Skeletal muscle satellite cell (primary cell): ENCODE data around the gene GDF9. TPM values are rescaled to one million over a fixed set of nuclear protein-coding genes. Genes with fewer than 3 reads are reported as not detected.

Experiments
- H3K27me3 ChIP-seq: 2 replicates; pipeline ENCODE4 v1.7.0; 2013; ENCODE audit warnings: low read length; ENCODE audit not compliant: control insufficient read depth, insufficient read depth
- H3K36me3 ChIP-seq: 2 replicates; pipeline ENCODE4 v1.7.0; 2013; ENCODE audit warnings: mild to moderate bottlenecking, control low read depth, low read length; ENCODE audit not compliant: insufficient read depth
- H3K4me1 ChIP-seq: 2 replicates; pipeline ENCODE4 v1.7.0; 2013; ENCODE audit warnings: low read length; ENCODE audit not compliant: control insufficient read depth, insufficient read depth
- H3K4me2 ChIP-seq: 2 replicates; pipeline ENCODE4 v1.7.0; 2013; ENCODE audit warnings: mild to moderate bottlenecking, low read length
- H3K4me3 ChIP-seq: 2 replicates; pipeline ENCODE4 v1.7.0; 2013; ENCODE audit warnings: low read length
- H3K9ac ChIP-seq: 2 replicates; pipeline ENCODE4 v1.7.0; 2013; ENCODE audit warnings: mild to moderate bottlenecking, low read depth, low read length, moderate library complexity
- H3K9me3 ChIP-seq: replicated peaks from 2 replicates; pipeline ENCODE4 v1.7.0; 2013; ENCODE audit warnings: mild to moderate bottlenecking, control low read depth, low read length
- small RNA-seq: library from RNA; depleted of rRNA; stranded (forward); fragments of <200 nt; gene quantifications from one replicate; pipeline ENCODE3, GENCODE V24; 2012

Gene GDF9

GRCh38 chr5:132815454-132815853 lies 50.8 kb downstream of the GDF9 start:
- H3K27me3 ChIP-seq = peaks cover 32% of the 10 kb centered on the region
- no peak overlapping the region for H3K4me3 ChIP-seq
- no peak overlapping the region for H3K4me2 ChIP-seq
- peaks cover 12% of the 10 kb centered on the region for H3K4me1 ChIP-seq
- no peaks in the 10 kb centered on the region for H3K9me3 ChIP-seq
- no peaks in the 10 kb centered on the region for H3K36me3 ChIP-seq
- no peak overlapping the region for H3K9ac ChIP-seq

- H3K4me1 ChIP-seq = peaks cover 12% of the 10 kb centered on the region
- H3K4me3 ChIP-seq = no peak overlapping the region
- H3K4me2 ChIP-seq = peak overlapping the region; percentile 75
- H3K27me3 ChIP-seq = peaks cover 36% of the 10 kb centered on the region
- no peak overlapping the region for H3K9ac ChIP-seq
- no peaks in the 10 kb centered on the region for H3K36me3 ChIP-seq
- no peaks in the 10 kb centered on the region for H3K9me3 ChIP-seq
These were observed 51.6 kb downstream of the GDF9 start for GRCh38 chr5:132814503-132815294.

GRCh38 chr5:132813599-132814502 lies 52.4 kb downstream of the GDF9 start:
- Histone ChIP-seq H3K4me1 (peaks cover 12% of the 10 kb centered on the region), H3K4me2 (peak overlapping the region; percentile 75), H3K9me3 (no peaks in the 10 kb centered on the region), H3K36me3 (no peaks in the 10 kb centered on the region), H3K27me3 (peaks cover 42% of the 10 kb centered on the region), H3K4me3 (peak overlapping the region; percentile 56), H3K9ac (no peak overlapping the region)

- Histone ChIP-seq H3K4me1 (peaks cover 12% of the 10 kb centered on the region), H3K4me3 (peak within 1 kb of the TSS; percentile 56), H3K36me3 (no peaks in the 10 kb centered on the region), H3K9me3 (no peaks in the 10 kb centered on the region), H3K9ac (no peak within 1 kb of the TSS), H3K27me3 (peaks cover 43% of the 10 kb centered on the region), H3K4me2 (peak within 1 kb of the TSS; percentile 75)
These were observed 53.3 kb downstream of the GDF9 start, which contains the start of gene SOWAHA for GRCh38 chr5:132812781-132813598. SOWAHA (plus strand) TSS chr5:132813302; CDS start chr5:132813622, 320 bp downstream.

- Histone ChIP-seq H3K36me3 (no peaks in the 10 kb centered on the region), H3K9me3 (no peaks in the 10 kb centered on the region), H3K4me3 (no peak overlapping the region), H3K27me3 (peaks cover 47% of the 10 kb centered on the region), H3K4me2 (no peak overlapping the region), H3K4me1 (peaks cover 12% of the 10 kb centered on the region), H3K9ac (no peak overlapping the region)
These were observed 54.0 kb downstream of the GDF9 start for GRCh38 chr5:132812123-132812765.

Small RNAs within 50 kb of the gene (small RNA-seq; reads per million reads assigned to genes)
- not detected for gene RNA5SP192
